Hepatocyte (in vitro differentiated cells): ENCODE measurements around the gene MAN1C1. TPM values are rescaled to one million over a fixed set of nuclear protein-coding genes. Genes with fewer than 3 reads are reported as not detected.

Experiments
- DNase-seq: peaks from one replicate; pipeline ENCODE4 v3.0.0-alpha.2; 2016; ENCODE audit warnings: low spot score
- H2AFZ ChIP-seq: fragments of 200-600 bp; sonication (generic); 2 replicates; pipeline ENCODE4 v1.6.0; 2016; ENCODE audit warnings: antibody characterized with exemption, mild to moderate bottlenecking
- H3K27ac ChIP-seq: fragments of 200-600 bp; sonication (generic); 2 replicates; pipeline ENCODE4 v1.5.1; 2016; ENCODE audit warnings: mild to moderate bottlenecking
- H3K27me3 ChIP-seq: fragments of 200-600 bp; sonication (generic); 2 replicates; pipeline ENCODE4 v1.6.1; 2016
- H3K36me3 ChIP-seq: fragments of 200-600 bp; sonication (generic); replicated peaks from 2 replicates; pipeline ENCODE4 v1.5.1; 2016; ENCODE audit warnings: low read depth; ENCODE audit not compliant: insufficient read depth
- H3K4me1 ChIP-seq: fragments of 200-600 bp; sonication (generic); 2 replicates; pipeline ENCODE4 v1.5.1; 2016; ENCODE audit warnings: mild to moderate bottlenecking, moderate library complexity; ENCODE audit not compliant: insufficient read depth
- H3K4me2 ChIP-seq: fragments of 200-600 bp; sonication (generic); 2 replicates; pipeline ENCODE4 v1.6.0; 2016
- H3K4me3 ChIP-seq: fragments of 200-600 bp; sonication (generic); 2 replicates; pipeline ENCODE4 v1.5.1; 2016; ENCODE audit warnings: mild to moderate bottlenecking
- H3K79me2 ChIP-seq: fragments of 200-600 bp; sonication (generic); 2 replicates; pipeline ENCODE4 v1.6.0; 2017; ENCODE audit warnings: mild to moderate bottlenecking
- H3K9me2 ChIP-seq: fragments of 200-600 bp; sonication (generic); replicated peaks from 2 replicates; pipeline ENCODE4 v1.6.0; 2017; ENCODE audit warnings: mild to moderate bottlenecking; ENCODE audit not compliant: insufficient read depth
- H3K9me3 ChIP-seq: fragments of 200-600 bp; sonication (generic); 2 replicates; pipeline ENCODE4 v1.5.1; 2016; ENCODE audit warnings: low read depth, mild to moderate bottlenecking
- H4K20me1 ChIP-seq: fragments of 200-600 bp; sonication (generic); 2 replicates; pipeline ENCODE4 v1.6.0; 2016; ENCODE audit warnings: mild to moderate bottlenecking; ENCODE audit not compliant: insufficient read depth, poor library complexity, severe bottlenecking
- CTCF ChIP-seq: fragments of 200-600 bp; sonication (generic); IDR thresholded peaks from 2 replicates; pipeline ENCODE4 v1.5.1; 2016; ENCODE audit warnings: antibody characterized with exemption, mild to moderate bottlenecking; ENCODE audit not compliant: poor library complexity
- EZH2 ChIP-seq: fragments of 200-600 bp; sonication (generic); IDR thresholded peaks from 2 replicates; pipeline ENCODE4 v1.6.1; 2016; ENCODE audit warnings: antibody characterized with exemption, mild to moderate bottlenecking, borderline replicate concordance
- EZH2phosphoT487 ChIP-seq: fragments of 200-600 bp; sonication (generic); IDR thresholded peaks from one replicate; pipeline ENCODE4 v1.6.1; 2018; ENCODE audit warnings: antibody characterized with exemption, mild to moderate bottlenecking, low read depth, moderate library complexity; ENCODE audit not compliant: unreplicated experiment, severe bottlenecking
- WGBS: methylation state at CpG from one replicate; pipeline ENCODE4 v1.1.6; 2016; ENCODE audit warnings: low lambda C conversion rate; ENCODE audit errors: missing lambda C conversion rate; 5-methylcytosine and 5-hydroxymethylcytosine counted together
- polyA plus RNA-seq: library from polyadenylated mRNA; unstranded; fragments of >200 nt; fragmentation: Nextera tagmentation; extraction: Ambion mirVana; gene quantifications from 2 replicates; pipeline ENCODE4 v1.2.1, GENCODE V29; 2016
- total RNA-seq: library from RNA; depleted of rRNA; stranded (reverse); fragments of >200 nt; gene quantifications from 2 replicates; pipeline ENCODE4 v1.2.3, GENCODE V29; 2014

Gene MAN1C1
- total RNA-seq, result 19.9 and 20.6 TPM in 2 replicates
- polyA plus RNA-seq, result 24.6 and 29.3 TPM in 2 replicates

GRCh38 chr1:25616095-25616986 is at the start of gene MAN1C1:
TSS of gene MAN1C1 (plus strand) at chr1:25616791. CDS start at chr1:25617798, 1,007 bp downstream.
- Histone ChIP-seq H3K36me3 (no peaks in the 10 kb centered on the region), H3K27me3 (peaks cover 6% of the 10 kb centered on the region), H4K20me1 (no peaks in the 10 kb centered on the region), H3K9me3 (no peaks in the 10 kb centered on the region), H2AFZ (peak within 1 kb of the TSS; percentile 84), H3K4me3 (peak within 1 kb of the TSS; percentile 92), H3K4me1 (peaks cover 26% of the 10 kb centered on the region), H3K79me2 (peaks cover 22% of the 10 kb centered on the region), H3K9me2 (no peaks in the 10 kb centered on the region), H3K4me2 (peak within 1 kb of the TSS; percentile 100), H3K27ac (peak within 1 kb of the TSS; percentile 63)
- peak; percentile 95 for DNase-seq
- TF ChIP-seq EZH2 (no peak), CTCF (peak; percentile 47)
- WGBS, result 3% methylated on average over 35 of the region's 116 CpGs

GRCh38 chr1:25567710-25568089 is 48.9 kb upstream of the MAN1C1 start:
- Histone ChIP-seq H4K20me1 (no peaks in the 10 kb centered on the region), H3K79me2 (no peaks in the 10 kb centered on the region), H3K4me1 (peaks cover 38% of the 10 kb centered on the region), H2AFZ (no peak overlapping the region), H3K36me3 (no peaks in the 10 kb centered on the region), H3K27me3 (no peaks in the 10 kb centered on the region), H3K9me2 (no peaks in the 10 kb centered on the region), H3K27ac (peak overlapping the region; percentile 95), H3K4me2 (peak overlapping the region; percentile 36), H3K4me3 (no peak overlapping the region), H3K9me3 (no peaks in the 10 kb centered on the region)
- DNase-seq, result no peak
- 86% methylated on average over 10 of the region's 10 CpGs for WGBS
- no peak for TF ChIP-seq EZH2phosphoT487
- TF ChIP-seq CTCF, result no peak
- TF ChIP-seq EZH2, result no peak

GRCh38 chr1:25568090-25568833 is 48.3 kb upstream of the MAN1C1 start:
- TF ChIP-seq CTCF, result peak; percentile 34
- no peak for TF ChIP-seq EZH2
- Histone ChIP-seq H3K36me3 (no peaks in the 10 kb centered on the region), H2AFZ (peak overlapping the region; percentile 37), H3K27me3 (no peaks in the 10 kb centered on the region), H3K79me2 (no peaks in the 10 kb centered on the region), H3K4me2 (peak overlapping the region; percentile 36), H3K4me1 (peaks cover 42% of the 10 kb centered on the region), H3K27ac (peak overlapping the region; percentile 95), H3K9me2 (no peaks in the 10 kb centered on the region), H3K4me3 (no peak overlapping the region), H3K9me3 (no peaks in the 10 kb centered on the region), H4K20me1 (no peaks in the 10 kb centered on the region)
- WGBS, result 43% methylated on average over 21 of the region's 21 CpGs
- peak; percentile 64 for DNase-seq
